HG02885 (cell line): ENCODE data around the gene AK5.

Experiments
- ATAC-seq: cut with Tn5 transposase; IDR thresholded peaks from one replicate; pipeline ENCODE4 v1.9.1; 2021; ENCODE audit warnings: mild to moderate bottlenecking; ENCODE audit not compliant: unreplicated experiment, poor library complexity

Gene AK5

GRCh38 chr1:77421504-77422233, 139.8 kb downstream of the AK5 start:
- peak; percentile 78 for ATAC-seq

DNA sequence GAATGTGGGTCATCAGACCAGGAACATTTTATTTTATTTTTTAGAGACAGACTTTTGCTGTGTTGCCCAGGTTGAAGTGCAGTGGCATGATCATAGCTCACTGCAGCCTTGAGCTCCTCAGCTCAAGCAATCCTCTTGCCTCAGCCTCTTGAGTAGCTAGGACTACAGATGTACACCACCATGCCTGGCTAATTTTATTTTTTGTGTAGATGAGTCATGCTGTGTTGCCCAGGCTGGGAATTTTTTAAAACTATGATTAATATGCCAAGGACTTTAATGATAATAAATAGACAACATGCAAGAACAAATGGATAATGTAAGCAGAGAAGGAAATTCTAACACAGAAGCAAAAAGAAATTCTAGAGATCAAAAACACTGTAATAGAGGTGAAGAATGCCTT, 142.4 kb downstream of the AK5 start:
- no peak for ATAC-seq

DNA sequence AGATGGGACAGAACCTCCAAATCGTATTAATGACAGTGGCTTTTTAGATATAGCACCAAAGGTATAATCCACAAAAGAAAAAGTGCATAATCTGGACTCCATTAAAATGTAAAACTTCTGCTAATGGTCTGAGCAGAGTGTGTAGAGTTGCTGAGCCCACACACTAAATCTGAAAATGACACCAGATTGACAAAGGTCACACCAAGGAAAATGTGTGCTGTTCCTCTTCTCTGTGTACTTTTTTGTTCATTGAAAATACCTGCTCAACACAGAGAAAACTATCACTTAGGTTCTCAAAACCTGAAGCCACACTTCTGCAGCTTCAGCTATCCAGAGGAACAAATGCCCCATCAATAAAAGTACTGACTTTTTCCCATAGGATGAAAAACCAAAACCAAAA, 146.2 kb downstream of the AK5 start:
- no peak for ATAC-seq

GRCh38 chr1:77430966-77431690, 149.3 kb downstream of the AK5 start:
- ATAC-seq: no peak

- no peak for ATAC-seq
Measured at GRCh38 chr1:77433934-77434333, 152.1 kb downstream of the AK5 start.

GRCh38 chr1:77434967-77435366, 153.1 kb downstream of the AK5 start:
- no peak for ATAC-seq

DNA sequence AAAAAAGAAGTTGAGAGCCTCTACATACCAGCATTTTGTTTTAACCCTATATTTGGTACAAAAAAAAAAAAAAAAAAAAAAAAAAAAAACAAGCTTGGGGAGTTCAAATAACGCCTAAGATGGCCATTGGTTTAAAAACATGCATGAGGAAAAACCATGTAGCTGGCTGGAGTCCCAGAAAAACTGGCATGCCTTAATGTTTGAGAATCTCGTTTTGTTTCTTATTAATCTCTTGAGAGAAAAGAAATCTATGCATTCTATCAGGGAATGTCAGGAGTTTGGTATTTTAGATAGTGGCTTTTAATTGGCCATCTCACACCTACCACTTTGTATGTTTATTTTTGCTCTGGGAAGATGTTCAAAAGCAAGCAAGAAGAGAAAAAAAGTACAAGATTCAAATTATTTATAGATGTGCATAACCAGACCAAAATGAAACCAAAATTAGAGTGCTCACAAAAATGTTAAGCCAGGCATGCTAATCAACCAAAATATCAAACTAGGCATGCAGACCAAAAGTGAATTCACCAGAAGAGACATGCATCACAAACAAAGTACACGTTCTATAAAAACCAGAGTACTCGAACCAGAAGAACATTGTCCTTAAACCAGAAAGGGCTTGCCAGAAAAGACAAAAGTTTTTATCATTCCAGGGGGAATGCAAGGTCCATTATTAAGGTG, 156.6 kb downstream of the AK5 start:
- ATAC-seq: no peak

DNA sequence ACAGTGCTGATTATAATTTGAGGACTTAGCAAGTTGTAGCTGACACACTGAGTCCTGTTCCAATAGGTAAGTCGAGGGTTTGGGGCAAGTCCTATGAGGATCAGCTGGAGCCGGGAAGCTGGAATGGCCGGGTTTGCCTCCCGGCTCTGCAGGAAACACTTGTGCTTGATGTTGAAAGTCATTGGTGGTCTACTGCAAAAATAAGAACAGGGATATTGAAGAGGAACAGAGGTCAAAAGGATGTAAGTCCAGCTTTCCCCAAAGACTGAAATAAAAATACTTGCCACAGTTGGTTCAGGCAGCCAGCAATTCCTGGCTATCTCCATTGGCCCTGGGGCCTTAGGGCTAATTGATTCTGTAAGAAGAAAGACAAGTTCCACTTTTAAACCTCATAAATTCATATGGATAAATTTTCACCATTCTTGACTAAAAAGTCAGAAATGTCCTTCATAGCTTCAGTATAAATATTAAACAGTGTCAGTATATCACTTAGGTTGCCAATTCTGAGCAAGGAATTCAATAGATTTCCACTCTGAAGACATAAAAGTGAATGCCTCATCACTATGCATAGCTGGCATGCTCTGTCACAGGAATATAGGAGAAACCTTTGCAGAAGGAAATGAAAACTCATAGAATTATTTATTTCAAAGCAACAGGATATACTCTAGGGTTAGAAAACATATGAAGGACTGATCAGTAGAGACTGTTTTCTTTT, 165.2 kb downstream of the AK5 start:
- no peak for ATAC-seq

DNA sequence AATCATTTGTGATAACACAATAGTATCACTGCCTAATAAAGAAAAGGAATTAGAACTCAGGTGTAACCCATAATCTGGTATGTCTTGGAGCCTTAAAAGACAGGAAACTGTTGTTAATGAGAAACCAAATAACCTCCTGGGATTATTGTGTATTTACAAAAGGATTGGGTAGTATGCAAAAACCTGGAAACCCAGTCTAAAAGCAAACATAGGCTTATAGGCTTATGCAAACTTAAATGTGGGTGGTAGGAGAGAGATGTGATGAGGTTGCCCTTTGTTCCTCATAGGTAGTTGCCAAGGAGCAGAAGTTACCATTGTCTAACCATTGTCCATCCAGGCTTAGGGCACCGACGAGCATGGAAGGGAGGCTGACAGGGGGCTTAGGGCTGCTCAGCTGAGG, 165.8 kb downstream of the AK5 start:
- no peak for ATAC-seq

- ATAC-seq: no peak
Measured at GRCh38 chr1:77459881-77460280, 178.1 kb downstream of the AK5 start.

GRCh38 chr1:77461691-77462090, 179.9 kb downstream of the AK5 start:
- ATAC-seq: no peak

GRCh38 chr1:77463216-77463615, 181.4 kb downstream of the AK5 start:
- no peak for ATAC-seq

GRCh38 chr1:77465139-77465538, 183.3 kb downstream of the AK5 start:
- no peak for ATAC-seq

GRCh38 chr1:77465922-77466321, 184.1 kb downstream of the AK5 start:
- no peak for ATAC-seq

DNA sequence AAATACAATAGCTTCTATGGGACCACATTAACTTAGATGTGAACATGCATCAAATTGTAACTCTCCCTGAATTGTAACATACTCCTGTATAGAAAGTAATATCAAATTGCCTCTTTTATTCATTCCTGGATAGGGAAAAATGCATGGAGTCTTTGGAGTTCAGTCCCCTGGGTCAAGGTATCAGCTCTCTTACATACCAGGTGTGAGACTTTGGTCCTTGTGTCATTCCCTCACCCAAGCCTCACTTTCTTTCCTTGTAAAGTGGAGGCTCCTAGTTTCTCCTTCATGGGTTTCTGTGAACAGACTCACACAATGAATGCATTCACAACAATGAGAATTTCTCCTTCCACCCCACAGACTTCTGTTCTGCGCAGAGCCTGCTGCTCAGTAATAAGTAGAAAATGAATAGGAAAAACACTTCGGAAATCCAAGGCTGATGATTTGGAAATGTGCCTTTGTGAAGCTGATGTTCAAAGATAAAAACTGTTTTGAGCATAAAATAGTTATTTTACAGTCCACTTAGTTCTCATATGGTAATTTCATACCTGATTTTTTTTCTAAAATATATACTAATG, 185.3 kb downstream of the AK5 start:
- no peak for ATAC-seq

- ATAC-seq: no peak
Measured at GRCh38 chr1:77467741-77468140, 185.9 kb downstream of the AK5 start.

DNA sequence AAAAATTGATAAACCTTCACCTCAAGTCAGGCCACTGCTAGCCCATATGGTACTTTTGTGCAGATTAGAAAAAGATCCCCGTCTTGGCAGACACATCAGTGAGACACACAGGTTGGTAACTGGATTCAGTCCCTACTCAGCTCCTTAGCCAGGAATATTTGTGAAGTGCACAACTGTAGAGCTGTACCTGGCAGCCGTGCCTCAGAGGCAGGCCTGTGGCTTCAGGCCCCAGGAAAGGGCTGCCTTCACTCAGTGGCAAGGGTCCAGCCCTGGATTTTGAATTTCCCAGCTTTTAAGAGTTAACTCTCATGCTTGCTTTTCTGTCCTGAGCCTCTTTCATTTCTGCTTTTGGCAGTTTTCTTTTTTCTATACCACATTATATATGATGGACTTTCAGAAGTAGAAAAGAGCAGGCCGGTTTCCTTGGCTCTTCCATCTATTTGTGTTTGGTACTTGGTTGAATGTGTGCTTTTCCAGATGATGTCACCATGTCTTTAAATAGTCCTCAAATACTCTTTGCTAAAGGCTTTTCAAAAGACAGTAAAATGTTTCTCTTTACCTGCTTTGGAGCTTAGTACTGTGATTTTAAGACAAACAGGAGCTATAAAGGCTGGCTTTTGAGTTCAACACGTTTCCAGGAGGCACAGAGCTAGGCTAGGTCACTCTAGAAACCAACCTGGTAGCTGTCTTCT, 186.6 kb downstream of the AK5 start:
- ATAC-seq: no peak

DNA sequence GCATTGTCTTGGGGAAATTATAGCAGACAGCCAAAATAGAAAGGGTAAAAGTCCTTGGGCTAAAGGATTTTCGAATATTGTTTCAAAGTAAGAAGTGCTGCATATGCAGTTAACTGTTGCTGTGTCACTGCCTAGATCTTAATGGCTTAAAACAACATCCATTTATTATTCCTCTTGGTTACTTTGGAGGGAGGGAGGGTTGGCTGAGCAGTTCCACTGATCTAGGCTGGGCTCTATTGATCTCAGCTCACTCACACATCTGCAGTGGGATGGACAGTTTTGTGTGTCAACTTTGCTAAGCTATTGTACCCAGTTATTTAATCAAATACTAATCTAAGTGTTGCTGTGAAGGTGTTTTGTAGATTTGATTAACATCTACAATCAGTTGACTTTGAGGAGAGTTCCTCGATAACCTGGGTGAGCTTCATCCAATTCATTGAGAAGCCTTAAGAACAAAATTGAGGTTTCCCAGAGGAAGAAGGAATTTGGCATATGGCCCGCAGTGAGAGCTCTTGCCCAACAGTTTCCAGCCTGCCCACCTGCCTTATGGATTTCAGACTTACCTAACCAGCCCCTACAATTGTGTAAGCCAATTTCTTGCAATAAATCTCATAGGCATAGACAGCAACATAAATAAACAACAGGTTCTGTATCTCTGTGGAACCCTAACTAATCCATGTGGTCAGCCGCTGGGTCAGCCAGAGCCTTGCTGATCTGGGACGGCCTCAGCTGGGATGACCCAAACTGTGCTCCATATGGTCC, 187.3 kb downstream of the AK5 start:
- no peak for ATAC-seq

- ATAC-seq: no peak
Measured at GRCh38 chr1:77471691-77472090, 189.9 kb downstream of the AK5 start.
